Hematopoietic multipotent progenitor cell treated with erythropoietin and hydrocortisone succinate and interleukin-3 and kit ligand, for 6 days (in vitro differentiated cells): ENCODE data around the gene TAOK3.
A peak's percentile ranks its signal among the peaks of the same experiment; 100 is the strongest.

Experiments used
- DNase-seq: peaks from one replicate; pipeline ENCODE4 v3.0.0-alpha.2; 2015

TAOK3 gene

DNA sequence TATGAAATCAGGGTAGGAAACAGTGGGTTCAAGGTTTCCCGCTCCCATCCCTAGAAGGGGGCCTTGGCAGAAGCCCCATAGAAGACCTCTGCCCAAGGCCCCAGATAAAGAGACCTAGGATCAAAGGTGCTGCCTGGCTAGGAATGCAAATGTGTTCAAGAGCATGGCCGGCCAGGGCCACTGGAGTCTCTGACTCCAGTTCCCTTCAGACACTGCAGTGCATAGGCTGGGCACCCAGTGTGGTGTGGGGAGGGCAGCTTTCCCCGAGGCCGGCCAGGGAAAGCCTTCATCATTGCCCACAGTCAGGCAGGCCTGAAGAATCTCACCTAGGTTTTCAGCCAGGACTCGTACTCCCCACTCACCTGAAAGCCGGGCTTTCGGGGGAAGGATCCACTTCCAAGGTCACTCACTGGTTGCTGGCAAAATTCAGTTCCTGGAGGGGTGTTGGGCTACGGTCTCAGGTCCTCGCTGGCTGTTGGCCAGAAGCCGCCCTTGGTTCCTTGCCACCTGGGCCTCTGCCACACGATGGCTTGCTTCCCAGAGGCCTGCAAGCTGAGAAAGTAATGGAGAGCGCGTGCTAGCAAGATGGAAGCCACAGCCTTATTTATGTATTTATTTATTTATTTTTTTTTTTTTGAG, 246.5 kb downstream of the TAOK3 start:
- DNase-seq: no peak

GRCh38 chr12:118125743-118126118, 247.0 kb downstream of the TAOK3 start:
- DNase-seq: no peak

GRCh38 chr12:118124333-118124874, 248.3 kb downstream of the TAOK3 start:
- DNase-seq: no peak

DNA sequence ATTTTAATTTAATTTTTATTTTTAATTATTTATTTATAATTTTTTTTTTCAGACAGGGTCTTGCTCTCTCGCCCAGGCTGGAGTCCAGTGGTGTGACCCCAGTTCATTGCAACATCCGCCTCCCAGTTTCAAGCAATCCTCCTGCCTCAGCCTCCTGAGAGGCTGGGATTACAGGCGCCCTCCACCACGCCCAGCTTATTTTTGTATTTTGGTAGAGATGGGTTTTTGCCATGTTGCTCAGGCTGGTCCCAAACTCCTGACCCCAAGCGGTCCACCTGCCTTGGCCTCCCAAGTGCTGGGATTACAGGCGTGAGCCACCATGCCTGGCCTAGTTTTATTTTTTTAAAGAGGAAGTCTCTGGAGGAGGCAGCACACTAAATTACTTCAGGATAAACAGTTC, 250.4 kb downstream of the TAOK3 start:
- no peak for DNase-seq

- DNase-seq: peak; percentile 87
These were observed 251.9 kb downstream of the TAOK3 start for GRCh38 chr12:118120579-118121363.

- DNase-seq: no peak
These were observed 253.2 kb downstream of the TAOK3 start for GRCh38 chr12:118119449-118119879.

- no peak for DNase-seq
These were observed 263.6 kb downstream of the TAOK3 start for GRCh38 chr12:118109088-118109487.

- no peak for DNase-seq
These were observed 265.0 kb downstream of the TAOK3 start for GRCh38 chr12:118107694-118108093.

DNA sequence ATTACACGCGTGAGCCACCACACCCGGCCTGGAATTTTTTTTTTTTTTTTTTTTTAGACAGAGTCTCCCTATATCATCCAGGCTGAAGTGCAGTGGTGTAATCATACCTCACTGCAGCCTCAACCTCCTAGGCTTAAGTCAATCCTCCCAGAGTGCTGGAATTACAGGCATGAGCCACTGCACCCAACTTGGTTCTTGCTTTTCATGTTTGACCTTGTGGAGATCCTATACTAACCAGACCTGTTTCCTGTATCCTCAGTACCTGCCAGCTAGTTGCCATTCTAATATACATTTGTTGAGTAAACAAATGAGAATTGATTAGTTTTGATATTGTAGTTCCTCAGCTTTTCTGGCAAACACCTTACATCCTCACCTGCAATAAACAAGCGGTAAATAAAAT, 265.7 kb downstream of the TAOK3 start:
- DNase-seq: no peak

DNA sequence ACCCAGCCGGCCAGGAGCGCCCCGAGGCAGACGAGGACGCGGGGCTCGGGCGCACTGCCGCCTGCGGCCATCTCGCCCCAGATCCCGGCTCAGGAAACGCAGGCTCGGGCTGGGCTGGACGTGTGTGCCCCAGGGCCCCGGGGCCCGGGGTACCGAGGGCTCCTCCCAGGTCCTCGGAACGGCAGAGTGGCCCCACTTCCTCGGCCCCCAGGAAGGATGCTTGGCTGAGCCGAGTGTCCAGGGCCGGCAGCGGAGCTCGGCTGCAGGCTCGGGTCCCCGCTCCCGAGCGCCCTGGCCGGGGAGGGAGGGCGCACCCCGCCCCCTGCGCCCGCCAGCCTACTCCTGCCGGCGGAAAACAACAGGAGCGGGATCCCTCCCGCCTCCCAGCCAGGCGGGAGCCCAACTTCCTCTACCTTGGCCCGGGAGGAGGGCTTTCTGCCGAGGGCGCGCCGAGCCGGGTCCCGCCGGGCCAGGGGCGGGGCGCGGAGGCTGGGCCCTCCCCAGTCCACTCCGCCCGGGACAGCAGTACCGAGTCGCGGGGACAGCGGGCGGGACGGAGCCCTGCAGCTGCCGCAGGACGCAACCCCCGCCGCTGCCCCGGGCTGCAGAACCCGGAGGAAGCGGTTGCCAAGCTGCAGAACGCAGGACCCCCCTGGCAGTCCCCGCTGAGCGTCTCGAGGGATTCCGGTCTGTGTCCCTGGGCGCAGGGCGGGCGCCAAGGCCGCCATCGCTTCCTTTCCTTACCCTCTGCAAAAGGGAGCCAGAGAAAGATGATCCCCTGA, 268.9 kb downstream of the TAOK3 start, which contains the start of gene VSIG10:
Gene VSIG10 (minus strand): TSS at position 411 of the 782 bp plus-strand sequence. CDS start 340 bp downstream, at position 71.
- DNase-seq: peak; percentile 40

- peak; percentile 12 for DNase-seq
These were observed 269.5 kb downstream of the TAOK3 start for GRCh38 chr12:118103201-118103600.

- no peak for DNase-seq
These were observed 270.1 kb downstream of the TAOK3 start for GRCh38 chr12:118102609-118103008.

DNA sequence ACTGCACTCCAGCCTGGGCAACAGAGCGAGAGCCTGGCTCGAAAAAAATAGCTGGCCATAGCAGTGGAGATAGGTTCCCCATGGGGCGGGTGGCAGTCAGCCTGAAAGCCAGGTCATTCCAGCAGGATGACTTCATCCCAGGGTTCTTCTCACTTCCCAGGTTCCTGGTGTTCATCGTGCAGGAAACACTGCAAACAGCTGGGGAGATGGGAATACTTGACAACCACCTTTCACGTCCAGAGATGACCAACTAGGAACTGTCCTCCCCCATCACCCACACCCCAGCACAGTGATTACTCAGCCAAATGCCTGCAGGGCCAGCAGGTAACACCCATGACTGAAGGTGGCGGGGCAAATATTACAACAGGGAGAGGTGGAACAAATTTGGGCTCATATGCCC, 270.6 kb downstream of the TAOK3 start:
- no peak for DNase-seq

- no peak for DNase-seq
These were observed 271.7 kb downstream of the TAOK3 start for GRCh38 chr12:118101051-118101450.
